Heart left ventricle (tissue), 16 donors: ENCODE measurements around the gene TOMM40L. TPM values are rescaled to one million over a fixed set of nuclear protein-coding genes. Genes with fewer than 3 reads are reported as not detected.

Source experiments
- ATAC-seq, 4 donors: fragments of 200-7000 bp; cut with Tn5 transposase; one replicate each; pipeline ENCODE4 v1.9.1; 2020 to 2022; ENCODE audit warnings: moderate library complexity in 4 of 4, mild to moderate bottlenecking in 3 of 4, moderate number of reproducible peaks in 1 of 4
- DNase-seq, 5 donors: peaks; one replicate each; pipeline ENCODE4 v3.0.0-alpha.2; 2020
- H3K27ac ChIP-seq, 12 donors: fragments of 200-600 bp; sonication (generic) in 4 of 12; one replicate each; pipeline versions ENCODE4 v1.5.0 to v1.8.0; 2016 to 2022; ENCODE audit warnings: mild to moderate bottlenecking in 2 of 12
- H3K27me3 ChIP-seq, 9 donors: fragments of 200-600 bp; sonication (generic) in 2 of 9; one replicate each; pipeline versions ENCODE4 v1.5.1 to v1.8.0; 2016 to 2022; ENCODE audit warnings: mild to moderate bottlenecking in 3 of 9
- H3K36me3 ChIP-seq, 9 donors: fragments of 200-600 bp; sonication (generic) in 2 of 9; one replicate each; pipeline versions ENCODE4 v1.5.0 to v1.8.0; 2018 to 2022; ENCODE audit warnings: mild to moderate bottlenecking in 2 of 9
- H3K4me1 ChIP-seq, 12 donors: fragments of 200-600 bp; sonication (generic) in 4 of 12; one replicate each; pipeline versions ENCODE4 v1.5.0 to v1.8.0; 2016 to 2022; ENCODE audit warnings: mild to moderate bottlenecking in 3 of 12
- H3K4me3 ChIP-seq, 12 donors: fragments of 200-600 bp; sonication (generic) in 4 of 12; one replicate each; pipeline versions ENCODE4 v1.5.0 to v1.8.0; 2017 to 2022; ENCODE audit warnings: mild to moderate bottlenecking in 9 of 12, moderate library complexity in 4 of 12
- H3K9me3 ChIP-seq, 12 donors: fragments of 200-600 bp; sonication (generic) in 4 of 12; one replicate each; pipeline versions ENCODE4 v1.5.0 to v1.8.0; 2016 to 2022; ENCODE audit warnings: mild to moderate bottlenecking in 1 of 12
- POLR2A ChIP-seq, 2 donors: fragments of 450-650 bp; IDR thresholded peaks; one replicate each; pipeline ENCODE4 v1.6.1; 2017; ENCODE audit warnings: antibody characterized with exemption in 2 of 2, mild to moderate bottlenecking in 2 of 2, moderate library complexity in 2 of 2
- WGBS, 4 donors: extraction: QIAGEN DNeasy Blood & Tissue Kit in 2 of 4; methylation state at CpG; one replicate each; pipeline versions ENCODE4 v1.1.5 to v1.1.7; 2013 to 2018; 5-methylcytosine and 5-hydroxymethylcytosine counted together
- intact Hi-C, 10 donors: fragments of 100-400 bp; cut with DNase I; formaldehyde crosslinking; loops; one replicate each; pipeline versions ENCODE4 v1.11.1 to v1.14.2; 2022
- polyA plus RNA-seq, 2 donors: library from polyadenylated mRNA; stranded (reverse); fragments of 200-250 nt; gene quantifications; one replicate each; pipeline ENCODE4 v1.2.3, GENCODE V29; 2013
- total RNA-seq, 9 donors: library from RNA; depleted of rRNA in 2 of 9; stranded (reverse); fragments of >200 nt in 2 of 9; fragmentation: NEBNext Ultra II Directional in 3 of 9; extraction: Animal tissue kit (Norgen Biotek cat#: 25700) in 3 of 9; gene quantifications; one replicate each; pipeline versions ENCODE4 v1.1.0 to v1.2.4, GENCODE V29; 2016 to 2023
- TF ChIP-seq, protein P1 (sequence below), 12 donors: fragments of 200-600 bp; sonication (generic) in 4 of 12; IDR thresholded peaks; one replicate each; pipeline versions ENCODE4 v1.5.0 to v1.8.0; 2018 to 2022; ENCODE audit warnings: antibody characterized with exemption in 12 of 12, mild to moderate bottlenecking in 5 of 12
- donor health status: ischemic (EF 13 %, LVEDD 7.1; RV severe dilation, severe dysfunction).
- donor health status: healthy with polysubstance abuse.
- donor health status: DM: no; HTN: yes; CAD: no.
- donor health status: DM: no; HTN: no; CAD: no.
- donor health status: ischemic (EF 25% LVEDD 6.9; RV normal size, moderate dysfunction).
- donor health status: ischemic (EF 25% LVEDD 5.7; RV mildly dilated, moderate dysfunction).
- donor health status: healthy.
- donor health status: DM: yes; HTN: yes; CAD: no.
- donor health status: ischemic (EF 35%, LVEDD 5.7; RV mildly dilated, moderate dysfunction).
- donor health status: nonischemic (EF 11% LVEDD 7.7; RV severe dilation, severe dysfunction).
- donor health status: DM: yes; HTN: yes; CAD: no.
- donor health status: PGD.
- donor health status: ischemic (EF 29% LVEDD 5.4; RV normal size, mild dysfunction).
- donor health status: nonischemic (EF 23%, LVEDD 6.1; RV moderate dilation, normal function).

The TOMM40L gene
- total and polyA plus RNA-seq, 11 donors, result 24.1 to 37.1 (median 29.1) TPM

DNA sequence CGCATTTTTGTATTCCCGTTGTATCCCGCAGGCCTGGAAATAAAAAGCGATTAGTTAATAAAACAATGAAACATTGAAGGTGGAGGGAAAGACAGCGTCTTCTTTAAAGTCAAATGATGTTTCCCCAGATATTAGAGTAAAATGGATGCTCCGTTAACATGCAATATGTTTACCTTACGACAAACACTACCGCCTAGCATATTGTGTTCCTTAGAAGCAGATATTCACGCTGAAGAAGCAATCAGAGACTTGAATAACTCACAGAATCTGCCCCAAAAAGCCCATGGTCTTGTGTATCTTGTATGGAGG is 48.0 kb upstream of the TOMM40L start:
- peaks cover 0 to 32% (median 30%) of the 10 kb centered on the region in 9 donors for H3K36me3 ChIP-seq
- no peaks in the 10 kb centered on the region for H3K27me3 ChIP-seq
- WGBS, 4 donors, result 51 to 59% (median 56%) methylated on average over 9 of the region's 9 CpGs
- H3K4me3 ChIP-seq, result peak overlapping the region in 10 of 12 donors; percentile 67 to 96 (median 78)
- H3K4me1 ChIP-seq, result peaks cover 4 to 55% (median 22%) of the 10 kb centered on the region in 12 donors
- intact Hi-C loops, result no loop called here
- no peak for ATAC-seq
- TF ChIP-seq, protein P1, sequence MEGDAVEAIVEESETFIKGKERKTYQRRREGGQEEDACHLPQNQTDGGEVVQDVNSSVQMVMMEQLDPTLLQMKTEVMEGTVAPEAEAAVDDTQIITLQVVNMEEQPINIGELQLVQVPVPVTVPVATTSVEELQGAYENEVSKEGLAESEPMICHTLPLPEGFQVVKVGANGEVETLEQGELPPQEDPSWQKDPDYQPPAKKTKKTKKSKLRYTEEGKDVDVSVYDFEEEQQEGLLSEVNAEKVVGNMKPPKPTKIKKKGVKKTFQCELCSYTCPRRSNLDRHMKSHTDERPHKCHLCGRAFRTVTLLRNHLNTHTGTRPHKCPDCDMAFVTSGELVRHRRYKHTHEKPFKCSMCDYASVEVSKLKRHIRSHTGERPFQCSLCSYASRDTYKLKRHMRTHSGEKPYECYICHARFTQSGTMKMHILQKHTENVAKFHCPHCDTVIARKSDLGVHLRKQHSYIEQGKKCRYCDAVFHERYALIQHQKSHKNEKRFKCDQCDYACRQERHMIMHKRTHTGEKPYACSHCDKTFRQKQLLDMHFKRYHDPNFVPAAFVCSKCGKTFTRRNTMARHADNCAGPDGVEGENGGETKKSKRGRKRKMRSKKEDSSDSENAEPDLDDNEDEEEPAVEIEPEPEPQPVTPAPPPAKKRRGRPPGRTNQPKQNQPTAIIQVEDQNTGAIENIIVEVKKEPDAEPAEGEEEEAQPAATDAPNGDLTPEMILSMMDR (IDR thresholded peaks at IDR 0.05), result no peak
- TF ChIP-seq POLR2A (IDR thresholded peaks at IDR 0.05), result no peak
- peak overlapping the region in 11 of 12 donors; percentile 60 to 95 (median 89) for H3K27ac ChIP-seq
- no peaks in the 10 kb centered on the region for H3K9me3 ChIP-seq
- peak in 1 of 5 donors; percentile 1 for DNase-seq

GRCh38 chr1:161179698-161180097 is 46.2 kb upstream of the TOMM40L start:
- Histone ChIP-seq H3K27me3 (no peaks in the 10 kb centered on the region), H3K9me3 (no peaks in the 10 kb centered on the region), H3K4me1 (peaks cover 0 to 63% (median 19%) of the 10 kb centered on the region in 12 donors), H3K36me3 (peaks cover 0 to 14% (median 12%) of the 10 kb centered on the region in 9 donors), H3K27ac (no peak overlapping the region), H3K4me3 (no peak overlapping the region)
- 96 to 97% (median 97%) methylated on average over 3 of the region's 3 CpGs for WGBS, 4 donors
- DNase-seq, result no peak
- intact Hi-C loops, result no loop called here
- ATAC-seq, result no peak
- TF ChIP-seq POLR2A (IDR thresholded peaks at IDR 0.05), result no peak
- TF ChIP-seq, protein P1 (IDR thresholded peaks at IDR 0.05), result no peak

- Histone ChIP-seq H3K27ac (peak overlapping the region in 1 of 12 donors; percentile 92), H3K9me3 (no peaks in the 10 kb centered on the region), H3K4me1 (peaks cover 0 to 71% (median 26%) of the 10 kb centered on the region in 12 donors), H3K4me3 (no peak overlapping the region), H3K36me3 (peaks cover 0 to 4% (median 2%) of the 10 kb centered on the region in 9 donors), H3K27me3 (no peaks in the 10 kb centered on the region)
- DNase-seq (no peak), ATAC-seq (no peak)
- intact Hi-C loops, result no loop called here
- no peak for TF ChIP-seq POLR2A (IDR thresholded peaks at IDR 0.05)
- TF ChIP-seq, protein P1 (IDR thresholded peaks at IDR 0.05), result peak in 7 of 12 donors; percentile 7 to 36 (median 30)
- WGBS, 4 donors, result 44 to 80% (median 68%) methylated on average over 1 of the region's 1 CpG
These were observed 45.2 kb upstream of the TOMM40L start for GRCh38 chr1:161180639-161181038.

GRCh38 chr1:161182214-161182613 is 43.6 kb upstream of the TOMM40L start:
- peaks cover 0 to 75% (median 23%) of the 10 kb centered on the region in 12 donors for H3K4me1 ChIP-seq
- H3K36me3 ChIP-seq, result no peaks in the 10 kb centered on the region
- DNase-seq (peak in 1 of 5 donors; percentile 13), ATAC-seq (no peak)
- no peak for TF ChIP-seq POLR2A (IDR thresholded peaks at IDR 0.05)
- TF ChIP-seq, protein P1 (IDR thresholded peaks at IDR 0.05), result no peak
- intact Hi-C loops, result no loop called here
- no peaks in the 10 kb centered on the region for H3K27me3 ChIP-seq
- WGBS, 4 donors, result 95 to 100% (median 97%) methylated on average over 1 of the region's 1 CpG
- H3K9me3 ChIP-seq, result no peaks in the 10 kb centered on the region
- H3K27ac ChIP-seq, result peak overlapping the region in 3 of 12 donors; percentile 36 to 92 (median 50)
- no peak overlapping the region for H3K4me3 ChIP-seq
